Pancreas (tissue), 10 donors: ENCODE measurements around the gene ASTN2. TPM values are rescaled to one million over a fixed set of nuclear protein-coding genes. Genes with fewer than 3 reads are reported as not detected.

Experiments used
- ATAC-seq, 4 donors: fragments of 200-7000 bp; cut with Tn5 transposase; one replicate each; pipeline versions ENCODE4 v1.8.0 to v1.9.1; 2020; ENCODE audit warnings: mild to moderate bottlenecking in 4 of 4, moderate library complexity in 4 of 4
- DNase-seq, 6 donors: peaks; one replicate each; pipeline ENCODE4 v3.0.0-alpha.2; 2020
- FAIRE-seq: peaks from 2 replicates; lab custom pipeline; 2012; peaks lifted over from hg19 to GRCh38; lab: Jason Lieb, UNC
- H3K27ac ChIP-seq, 4 donors: fragments of 200-600 bp; sonication (generic); 1 replicate in 3 of 4; 2 replicates in 1 of 4; pipeline versions ENCODE4 v1.5.0 to v1.8.0; 2020
- H3K27me3 ChIP-seq, 4 donors: fragments of 200-600 bp; one replicate each; pipeline ENCODE4 v1.8.0; 2021
- H3K36me3 ChIP-seq, 3 donors: fragments of 200-600 bp; sonication (generic) in 1 of 3; one replicate each; pipeline versions ENCODE4 v1.5.0 to v1.8.0; 2020 to 2021
- H3K4me1 ChIP-seq, 3 donors: fragments of 200-600 bp; one replicate each; pipeline ENCODE4 v1.8.0; 2021
- H3K4me3 ChIP-seq, 4 donors: fragments of 200-600 bp; sonication (generic) in 2 of 4; one replicate each; pipeline versions ENCODE4 v1.5.0 to v1.8.0; 2020 to 2021
- H3K9me3 ChIP-seq, 4 donors: fragments of 200-600 bp; one replicate each; pipeline ENCODE4 v1.8.0; 2021
- CTCF ChIP-seq, 4 donors: fragments of 200-600 bp; sonication (generic) in 3 of 4; IDR thresholded peaks; one replicate each; pipeline versions ENCODE4 v1.5.0 to v1.8.0; 2021; ENCODE audit warnings: antibody characterized with exemption in 4 of 4
- WGBS, 2 donors: extraction: QIAGEN DNeasy Blood & Tissue Kit; methylation state at CpG; one replicate each; pipeline ENCODE4 v1.1.7; 2013; 5-methylcytosine and 5-hydroxymethylcytosine counted together
- intact Hi-C, 3 donors: fragments of 100-400 bp; cut with DNase I; formaldehyde crosslinking; loops; one replicate each; pipeline versions ENCODE4 v1.11.1 to v1.14.2; 2022
- polyA plus RNA-seq, 2 donors: library from polyadenylated mRNA; stranded (reverse); fragments of 200-250 nt; gene quantifications; one replicate each; pipeline ENCODE4 v1.2.3, GENCODE V29; 2013
- total RNA-seq, 6 donors: library from RNA; stranded (reverse); fragmentation: NEBNext Ultra II Directional in 4 of 6; extraction: Animal tissue kit (Norgen Biotek cat#: 25700) in 4 of 6; gene quantifications; one replicate each; pipeline versions ENCODE4 v1.2.1 to v1.2.4, GENCODE V29; 2021 to 2023
- donor health status: healthy with polysubstance abuse.
- donor health status: DM: no; HTN: no; CAD: no; lungs with moderate emphysema.
- donor health status: DM: no; HTN: no; CAD: no.
- donor health status: control.
- donor health status: control.
- donor health status: Bipolar disorder and iron deficiency.
- donor health status: DM: yes; HTN: yes; CAD: no.
- donor health status: DM: no; HTN: no; CAD: no.
- donor health status: DM: no; HTN: no; CAD: no.
- donor health status: DM: yes; HTN: yes; CAD: no.

ASTN2 gene
- total and polyA plus RNA-seq, 8 donors = 1.3 to 11.9 (median 6.7) TPM

GRCh38 chr9:117122102-117122501, 292.8 kb downstream of the ASTN2 start:
- Histone ChIP-seq H3K36me3 (no peaks in the 10 kb centered on the region), H3K4me1 (no peaks in the 10 kb centered on the region), H3K9me3 (no peaks in the 10 kb centered on the region), H3K27ac (no peak overlapping the region), H3K27me3 (no peaks in the 10 kb centered on the region), H3K4me3 (no peak overlapping the region)
- WGBS, 2 donors = 80 to 100% methylated on average over 1 of the region's 1 CpG
- DNase-seq (no peak), ATAC-seq (no peak), FAIRE-seq (no peak)
- intact Hi-C loops = no loop called here
- TF ChIP-seq CTCF (IDR thresholded peaks at IDR 0.05) = no peak

GRCh38 chr9:117121316-117121715, 293.5 kb downstream of the ASTN2 start:
- H3K9me3 ChIP-seq = no peaks in the 10 kb centered on the region
- TF ChIP-seq CTCF (IDR thresholded peaks at IDR 0.05) = no peak
- DNase-seq = no peak
- no peak for ATAC-seq
- H3K27me3 ChIP-seq = no peaks in the 10 kb centered on the region
- H3K27ac ChIP-seq = no peak overlapping the region
- FAIRE-seq = no peak
- H3K4me1 ChIP-seq = no peaks in the 10 kb centered on the region
- WGBS, 2 donors = 86 to 89% methylated on average over 2 of the region's 2 CpGs
- no peak overlapping the region for H3K4me3 ChIP-seq
- H3K36me3 ChIP-seq = no peaks in the 10 kb centered on the region
- intact Hi-C loops = no loop called here

GRCh38 chr9:117120061-117120460, 294.8 kb downstream of the ASTN2 start:
- Histone ChIP-seq H3K27me3 (no peaks in the 10 kb centered on the region), H3K4me1 (no peaks in the 10 kb centered on the region), H3K27ac (no peak overlapping the region), H3K36me3 (no peaks in the 10 kb centered on the region), H3K4me3 (no peak overlapping the region), H3K9me3 (no peaks in the 10 kb centered on the region)
- no peak for FAIRE-seq
- WGBS, 2 donors = 65 to 72% methylated on average over 2 of the region's 2 CpGs
- no peak for ATAC-seq
- no peak for DNase-seq
- no peak for TF ChIP-seq CTCF (IDR thresholded peaks at IDR 0.05)
- intact Hi-C loops = no loop called here

GRCh38 chr9:117116084-117116483, 298.8 kb downstream of the ASTN2 start:
- H3K27me3 ChIP-seq = no peaks in the 10 kb centered on the region
- peaks cover 0 to 4% (median 0%) of the 10 kb centered on the region in 4 donors for H3K9me3 ChIP-seq
- intact Hi-C loops = no loop called here
- DNase-seq (no peak), ATAC-seq (no peak), FAIRE-seq (no peak)
- no peak for TF ChIP-seq CTCF (IDR thresholded peaks at IDR 0.05)
- H3K27ac ChIP-seq = no peak overlapping the region
- H3K4me1 ChIP-seq = no peaks in the 10 kb centered on the region
- no peak overlapping the region for H3K4me3 ChIP-seq
- H3K36me3 ChIP-seq = no peaks in the 10 kb centered on the region

- no peaks in the 10 kb centered on the region for H3K4me1 ChIP-seq
- DNase-seq (no peak), FAIRE-seq (no peak), ATAC-seq (no peak)
- H3K9me3 ChIP-seq = peaks cover 0 to 4% (median 0%) of the 10 kb centered on the region in 4 donors
- intact Hi-C loops = no loop called here
- whole genome bisulfite sequencing, 2 donors = 51 to 64% methylated on average over 2 of the region's 2 CpGs
- no peaks in the 10 kb centered on the region for H3K27me3 ChIP-seq
- H3K27ac ChIP-seq = no peak overlapping the region
- no peak overlapping the region for H3K4me3 ChIP-seq
- H3K36me3 ChIP-seq = no peaks in the 10 kb centered on the region
- TF ChIP-seq CTCF (IDR thresholded peaks at IDR 0.05) = no peak
These were observed 300.1 kb downstream of the ASTN2 start for GRCh38 chr9:117114768-117115167.
